SW480 (cell line): Measurements from ENCODE around the gene RANBP9.

Experiments used
- DNase-seq: peaks from one replicate; pipeline ENCODE4 v3.0.0-alpha.2; 2016; ENCODE audit warnings: low spot score

RANBP9 gene

DNA sequence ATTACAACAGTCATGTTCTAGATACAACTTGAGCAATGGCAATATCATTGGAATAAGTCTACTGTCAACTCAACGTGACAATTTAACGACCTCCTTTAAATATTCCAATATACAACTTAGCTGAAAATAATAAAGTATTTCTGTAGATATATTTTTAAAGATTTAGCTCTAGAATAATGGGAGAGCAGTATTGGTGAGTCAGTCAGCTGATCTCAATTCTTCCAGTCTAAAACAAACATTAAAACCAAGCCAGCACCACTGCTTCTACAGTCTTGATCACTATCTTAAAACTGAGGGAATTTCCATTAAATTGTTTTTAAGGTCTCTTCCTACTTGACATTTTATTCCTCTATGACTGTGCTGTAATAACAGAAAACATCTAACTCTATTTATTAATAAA is 58.3 kb downstream of the RANBP9 start:
- no peak for DNase-seq

DNA sequence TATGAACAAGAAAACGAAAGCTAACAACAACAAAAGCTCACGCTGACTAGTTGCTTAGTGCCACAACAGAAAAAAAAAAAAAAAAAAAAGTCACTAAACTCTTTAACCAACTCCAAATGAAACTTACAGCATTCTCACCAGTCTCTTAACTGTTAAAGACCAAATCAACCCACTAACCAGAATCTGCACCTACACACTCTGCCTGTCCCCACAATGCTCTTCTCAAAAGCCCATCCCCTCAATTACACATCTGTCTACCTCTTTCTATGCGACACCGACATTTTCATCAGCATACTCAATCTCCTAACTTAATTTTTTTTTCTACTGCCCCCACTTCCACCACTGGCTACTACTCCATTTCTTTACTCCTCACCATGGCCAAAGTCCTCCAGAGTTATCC is 62.2 kb downstream of the RANBP9 start:
- no peak for DNase-seq

GRCh38 chr6:13648850-13649249 is 62.8 kb downstream of the RANBP9 start:
- no peak for DNase-seq

DNA sequence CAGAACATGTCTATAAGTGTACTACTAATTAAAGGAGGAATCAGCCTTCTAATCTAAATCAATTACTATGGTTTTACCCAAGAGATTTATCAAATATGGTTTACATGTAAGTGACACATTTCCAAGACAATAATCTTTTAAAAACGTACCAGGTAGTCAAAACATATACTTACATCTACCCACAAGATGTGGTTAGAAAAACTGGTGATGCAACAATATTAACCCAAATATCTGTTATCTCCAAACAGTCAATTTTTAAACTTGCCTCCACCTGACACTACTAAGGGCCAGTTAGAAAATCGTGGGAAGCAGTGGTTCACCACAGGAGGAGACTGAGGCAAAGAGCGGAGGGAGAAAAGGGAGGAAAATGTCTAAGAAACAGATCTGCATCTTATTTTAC is 68.5 kb downstream of the RANBP9 start:
- DNase-seq: no peak

- no peak for DNase-seq
Observed at GRCh38 chr6:13641315-13641714, 70.3 kb downstream of the RANBP9 start.

- DNase-seq: no peak
Observed at GRCh38 chr6:13638626-13639025, 73.0 kb downstream of the RANBP9 start.

DNA sequence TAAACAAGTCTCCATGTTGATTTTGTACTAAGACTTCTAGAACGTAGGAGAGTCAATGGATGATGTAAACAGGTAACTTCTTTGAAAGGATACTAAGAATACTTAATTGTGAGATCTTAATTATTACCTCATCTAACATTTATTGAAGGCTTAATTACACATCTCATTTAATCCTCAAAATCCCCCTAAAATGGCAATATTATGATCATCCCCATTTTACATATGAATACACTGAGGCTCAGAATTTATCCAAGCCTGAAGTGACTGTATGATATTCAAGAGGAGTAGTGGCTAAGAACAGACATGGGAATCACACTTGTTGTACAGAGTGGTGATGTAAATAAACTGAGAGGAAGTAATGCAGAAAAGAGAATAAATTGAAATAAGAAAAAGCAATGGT is 73.6 kb downstream of the RANBP9 start:
- no peak for DNase-seq

- no peak for DNase-seq
Observed at GRCh38 chr6:13635948-13636658, 75.5 kb downstream of the RANBP9 start.

- no peak for DNase-seq
Observed at GRCh38 chr6:13633343-13633742, 78.3 kb downstream of the RANBP9 start.

- no peak for DNase-seq
Observed at GRCh38 chr6:13630499-13630898, 81.1 kb downstream of the RANBP9 start.

GRCh38 chr6:13629459-13630116 is 82.0 kb downstream of the RANBP9 start:
- DNase-seq: no peak

- peak; percentile 43 for DNase-seq
Observed at GRCh38 chr6:13624871-13625288, 86.8 kb downstream of the RANBP9 start.

DNA sequence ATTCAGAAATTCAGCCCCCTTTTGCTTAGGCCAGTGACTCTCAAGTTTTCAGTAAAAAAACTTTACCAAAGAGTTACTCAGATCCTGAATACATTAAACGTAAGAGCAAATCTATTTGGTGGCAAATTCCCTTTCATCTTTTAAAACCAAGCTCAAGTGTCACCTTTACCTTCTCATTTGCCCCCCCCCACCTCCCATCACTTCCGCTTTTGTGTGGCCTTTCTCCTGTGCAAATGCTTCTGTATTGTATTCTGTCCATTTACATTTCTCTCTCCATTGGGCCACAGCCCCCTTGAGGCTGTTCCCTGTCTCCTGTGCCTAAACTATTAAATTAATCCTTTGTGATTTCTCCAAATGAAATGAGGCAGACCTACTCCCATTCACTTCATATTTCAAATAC is 94.6 kb downstream of the RANBP9 start:
- DNase-seq: no peak

DNA sequence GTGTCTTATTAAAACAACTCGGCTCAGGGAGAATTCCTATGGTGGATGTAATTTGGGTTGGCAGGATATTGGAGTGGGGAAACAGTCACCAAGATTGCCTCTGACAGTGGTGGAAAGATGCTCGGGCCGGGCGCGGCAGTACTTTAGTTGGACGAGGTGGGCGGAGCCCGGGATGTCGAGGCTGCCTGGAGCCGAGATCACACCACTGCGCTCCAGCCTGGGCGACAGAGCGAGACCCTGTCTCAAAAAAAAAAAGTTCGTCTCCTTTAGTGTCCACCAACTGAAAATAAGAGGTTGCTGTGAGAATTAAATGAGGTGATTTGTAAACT is 95.9 kb downstream of the RANBP9 start:
- peak; percentile 37 for DNase-seq

DNA sequence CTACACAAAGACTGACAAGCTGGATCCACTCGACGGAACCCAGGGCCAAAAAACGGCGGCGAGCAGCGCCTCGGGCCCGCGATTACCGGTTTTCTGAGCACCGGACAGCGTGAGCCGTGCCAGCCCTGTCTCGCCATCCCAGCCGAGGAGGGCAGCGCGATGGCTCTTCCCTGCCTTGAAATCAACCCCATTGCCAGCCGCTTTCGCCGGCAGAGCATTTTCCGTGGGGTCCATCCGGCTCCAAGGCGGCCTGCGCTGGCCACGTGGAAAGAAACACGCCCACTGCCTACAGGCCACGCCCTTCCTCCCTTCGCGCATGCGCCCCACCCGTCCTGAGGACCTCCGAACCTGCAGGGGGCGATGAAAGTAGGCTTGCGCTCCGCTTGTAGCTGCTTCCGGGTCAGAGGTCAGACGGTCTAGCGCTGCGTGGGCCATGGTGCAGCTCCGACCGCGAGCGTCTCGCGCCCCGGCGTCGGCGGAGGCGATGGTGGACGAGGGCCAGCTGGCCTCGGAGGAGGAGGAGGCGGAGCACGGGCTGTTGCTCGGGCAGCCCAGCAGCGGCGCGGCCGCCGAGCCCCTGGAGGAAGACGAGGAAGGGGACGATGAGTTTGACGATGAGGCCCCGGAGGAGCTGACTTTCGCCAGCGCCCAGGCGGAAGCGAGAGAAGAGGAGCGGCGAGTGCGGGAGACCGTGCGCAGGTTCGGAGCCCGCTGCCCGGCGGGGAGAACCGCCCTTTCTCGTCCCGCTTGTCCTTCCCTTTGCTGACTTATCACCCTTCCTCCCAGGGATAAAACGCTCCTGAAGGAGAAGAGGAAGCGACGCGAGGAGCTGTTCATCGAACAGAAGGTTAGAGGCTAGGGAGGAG is 96.5 kb downstream of the RANBP9 start, which contains the start of gene NOL7:
NOL7 (plus strand) TSS at position 410 of the 866 bp plus-strand sequence; CDS start at position 434, 24 bp downstream.
- DNase-seq: peak; percentile 95

DNA sequence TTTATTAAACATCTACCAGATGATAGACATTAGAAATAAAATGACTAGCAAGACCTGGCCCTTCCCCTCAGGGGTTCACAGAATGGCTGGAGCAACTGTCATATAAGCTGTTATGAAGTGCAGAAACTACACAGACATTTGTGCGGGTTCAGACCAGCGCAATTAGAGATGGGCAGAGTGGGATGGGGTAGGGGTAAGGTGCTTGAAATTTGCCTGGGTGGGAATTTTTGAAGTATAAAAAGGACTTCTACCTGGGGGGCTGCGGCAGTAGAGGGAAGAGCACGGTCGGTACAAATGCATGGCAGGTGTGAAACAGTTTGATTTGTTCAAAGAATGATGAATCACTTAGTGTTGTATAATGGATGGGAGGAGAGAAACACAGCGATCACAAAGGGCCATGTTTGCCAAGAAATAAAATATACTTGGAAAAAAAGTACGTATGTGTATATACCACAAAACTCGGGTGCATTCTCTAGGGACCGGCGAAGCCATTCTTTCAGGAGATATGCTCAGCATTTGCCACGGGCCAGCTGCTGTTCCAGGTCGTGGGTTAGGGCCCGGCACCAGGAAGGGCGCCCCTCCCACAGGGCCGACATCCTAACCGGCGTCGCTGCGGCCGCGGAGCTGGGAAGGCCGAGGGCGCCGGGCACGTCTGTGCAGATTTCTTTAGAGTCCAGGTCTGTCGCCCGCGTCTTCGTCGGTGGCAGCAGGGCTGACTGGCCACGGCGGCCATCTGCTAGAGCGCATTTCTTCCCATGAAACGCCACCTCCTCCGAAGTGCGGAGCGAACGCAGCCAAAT is 97.3 kb downstream of the RANBP9 start:
- peak; percentile 48 for DNase-seq

DNA sequence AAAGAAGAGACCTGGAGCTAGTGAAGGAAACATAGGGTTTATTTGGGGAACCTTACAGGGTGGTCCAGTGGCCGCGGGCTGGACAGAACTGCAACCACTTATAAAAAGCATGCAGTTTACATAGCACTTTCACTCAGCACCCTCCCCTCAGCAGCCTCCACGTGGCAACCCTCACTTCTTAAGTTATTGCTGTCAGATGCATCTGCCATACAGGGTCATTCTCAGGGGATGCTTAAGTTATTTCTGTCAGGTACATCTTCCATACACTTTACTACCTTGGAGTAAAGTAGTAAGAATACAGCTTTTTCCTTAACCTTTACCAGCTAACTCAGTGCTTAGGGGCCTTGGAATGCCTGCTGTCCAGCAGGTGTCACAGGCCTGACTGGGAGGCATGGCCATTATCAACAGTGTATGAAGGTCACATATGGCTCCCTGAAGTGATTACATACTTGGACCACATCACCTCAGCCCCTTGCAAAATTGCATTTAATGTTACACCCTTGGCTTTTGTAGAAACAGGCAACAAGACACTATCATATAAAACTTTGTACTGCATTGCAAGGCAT is 98.5 kb downstream of the RANBP9 start:
- DNase-seq: no peak

GRCh38 chr6:13611715-13612114 is 99.9 kb downstream of the RANBP9 start:
- no peak for DNase-seq

- DNase-seq: no peak
Observed at GRCh38 chr6:13605634-13606033, 106.0 kb downstream of the RANBP9 start.

- DNase-seq: no peak
Observed at GRCh38 chr6:13604546-13605416, 106.9 kb downstream of the RANBP9 start.

GRCh38 chr6:13604135-13604534 is 107.5 kb downstream of the RANBP9 start:
- DNase-seq: no peak
